ENCODE data around the gene PPFIA4.

The PPFIA4 gene

GRCh38 chr1:203091199-203091477 lies 64.8 kb downstream of the PPFIA4 start:
- no peak overlapping the region for H3K27ac ChIP-seq
- TF ChIP-seq, protein P1, sequence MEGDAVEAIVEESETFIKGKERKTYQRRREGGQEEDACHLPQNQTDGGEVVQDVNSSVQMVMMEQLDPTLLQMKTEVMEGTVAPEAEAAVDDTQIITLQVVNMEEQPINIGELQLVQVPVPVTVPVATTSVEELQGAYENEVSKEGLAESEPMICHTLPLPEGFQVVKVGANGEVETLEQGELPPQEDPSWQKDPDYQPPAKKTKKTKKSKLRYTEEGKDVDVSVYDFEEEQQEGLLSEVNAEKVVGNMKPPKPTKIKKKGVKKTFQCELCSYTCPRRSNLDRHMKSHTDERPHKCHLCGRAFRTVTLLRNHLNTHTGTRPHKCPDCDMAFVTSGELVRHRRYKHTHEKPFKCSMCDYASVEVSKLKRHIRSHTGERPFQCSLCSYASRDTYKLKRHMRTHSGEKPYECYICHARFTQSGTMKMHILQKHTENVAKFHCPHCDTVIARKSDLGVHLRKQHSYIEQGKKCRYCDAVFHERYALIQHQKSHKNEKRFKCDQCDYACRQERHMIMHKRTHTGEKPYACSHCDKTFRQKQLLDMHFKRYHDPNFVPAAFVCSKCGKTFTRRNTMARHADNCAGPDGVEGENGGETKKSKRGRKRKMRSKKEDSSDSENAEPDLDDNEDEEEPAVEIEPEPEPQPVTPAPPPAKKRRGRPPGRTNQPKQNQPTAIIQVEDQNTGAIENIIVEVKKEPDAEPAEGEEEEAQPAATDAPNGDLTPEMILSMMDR (conservative IDR thresholded peaks at IDR 0.05; ENCODE audit: low read depth, low read length): no peak
- H2AFZ ChIP-seq (ENCODE audit: low read depth): no peak overlapping the region
- H3K27me3 ChIP-seq (ENCODE audit: insufficient read depth, low read depth): no peaks in the 10 kb centered on the region; the same call in 1 of the 2 replicates
- H3K36me3 ChIP-seq (ENCODE audit: insufficient read depth): no peaks in the 10 kb centered on the region
- no peak overlapping the region for H3K4me2 ChIP-seq
- H4K20me1 ChIP-seq (ENCODE audit: insufficient read depth): no peaks in the 10 kb centered on the region
- no peaks in the 10 kb centered on the region for H3K4me1 ChIP-seq (ENCODE audit: low read depth, poor library complexity, severe bottlenecking)
- H3K79me2 ChIP-seq (ENCODE audit: insufficient read depth, low read depth): no peaks in the 10 kb centered on the region
- H3K4me3 ChIP-seq (IDR thresholded peaks at IDR 0.05; ENCODE audit: insufficient read depth, low read depth, low read length): no peak overlapping the region
- no peak overlapping the region for H3K9ac ChIP-seq

- H3K4me3 ChIP-seq (IDR thresholded peaks at IDR 0.05; ENCODE audit: insufficient read depth, low read depth, low read length): no peak overlapping the region
- H3K27ac ChIP-seq: no peak overlapping the region
- no peaks in the 10 kb centered on the region; the same call in 1 of the 2 replicates for H3K27me3 ChIP-seq (ENCODE audit: insufficient read depth, low read depth)
- no peak overlapping the region for H3K9ac ChIP-seq
- H3K36me3 ChIP-seq (ENCODE audit: insufficient read depth): no peaks in the 10 kb centered on the region
- no peaks in the 10 kb centered on the region for H3K4me1 ChIP-seq (ENCODE audit: low read depth, poor library complexity, severe bottlenecking)
- no peaks in the 10 kb centered on the region for H4K20me1 ChIP-seq (ENCODE audit: insufficient read depth)
- H3K79me2 ChIP-seq (ENCODE audit: insufficient read depth, low read depth): no peaks in the 10 kb centered on the region
- TF ChIP-seq, protein P1 (conservative IDR thresholded peaks at IDR 0.05; ENCODE audit: low read depth, low read length): no peak
- no peak overlapping the region for H2AFZ ChIP-seq (ENCODE audit: low read depth)
- H3K4me2 ChIP-seq: no peak overlapping the region
Observed at GRCh38 chr1:203091761-203092330, 65.6 kb downstream of the PPFIA4 start.

DNA sequence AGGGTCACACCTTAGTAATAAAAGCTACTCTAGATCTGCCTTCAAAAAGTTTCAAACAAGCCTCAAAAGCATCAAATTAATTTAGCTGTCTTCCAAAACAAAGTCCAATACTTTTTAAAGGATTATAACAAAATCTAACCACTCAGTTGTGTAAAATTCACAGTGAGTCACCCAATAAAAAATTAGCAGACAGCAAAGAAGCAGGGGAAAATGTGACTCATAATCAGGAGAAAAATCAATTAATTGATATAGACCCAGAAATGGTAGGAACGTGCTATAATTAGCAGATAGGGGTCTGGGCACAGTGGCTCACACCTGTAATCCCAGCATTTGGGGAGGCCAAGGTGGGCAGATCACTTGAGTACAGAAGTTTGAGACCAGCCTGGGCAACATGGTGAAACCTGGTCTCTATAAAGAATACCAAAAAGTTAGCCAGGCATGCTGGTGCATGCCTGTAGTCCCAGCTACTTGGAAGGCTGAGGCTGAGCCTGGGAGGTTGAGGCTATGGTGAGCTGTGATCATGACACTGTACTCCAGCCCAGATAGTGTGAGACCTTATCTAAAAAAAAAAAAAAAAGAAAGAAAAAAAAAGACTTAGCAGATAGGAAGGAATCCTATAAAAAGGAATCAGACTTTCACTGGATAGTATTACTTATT lies 67.6 kb downstream of the PPFIA4 start:
- H4K20me1 ChIP-seq (ENCODE audit: insufficient read depth): no peaks in the 10 kb centered on the region
- H2AFZ ChIP-seq (ENCODE audit: low read depth): no peak overlapping the region
- TF ChIP-seq, protein P1 (conservative IDR thresholded peaks at IDR 0.05; ENCODE audit: low read depth, low read length): no peak
- H3K27ac ChIP-seq: no peak overlapping the region
- no peaks in the 10 kb centered on the region for H3K36me3 ChIP-seq (ENCODE audit: insufficient read depth)
- H3K27me3 ChIP-seq (ENCODE audit: insufficient read depth, low read depth): no peaks in the 10 kb centered on the region; the same call in 1 of the 2 replicates
- no peak overlapping the region for H3K4me2 ChIP-seq
- no peak overlapping the region for H3K4me3 ChIP-seq (IDR thresholded peaks at IDR 0.05; ENCODE audit: insufficient read depth, low read depth, low read length)
- no peaks in the 10 kb centered on the region for H3K4me1 ChIP-seq (ENCODE audit: low read depth, poor library complexity, severe bottlenecking)
- no peak overlapping the region for H3K9ac ChIP-seq
- H3K79me2 ChIP-seq (ENCODE audit: insufficient read depth, low read depth): no peaks in the 10 kb centered on the region

DNA sequence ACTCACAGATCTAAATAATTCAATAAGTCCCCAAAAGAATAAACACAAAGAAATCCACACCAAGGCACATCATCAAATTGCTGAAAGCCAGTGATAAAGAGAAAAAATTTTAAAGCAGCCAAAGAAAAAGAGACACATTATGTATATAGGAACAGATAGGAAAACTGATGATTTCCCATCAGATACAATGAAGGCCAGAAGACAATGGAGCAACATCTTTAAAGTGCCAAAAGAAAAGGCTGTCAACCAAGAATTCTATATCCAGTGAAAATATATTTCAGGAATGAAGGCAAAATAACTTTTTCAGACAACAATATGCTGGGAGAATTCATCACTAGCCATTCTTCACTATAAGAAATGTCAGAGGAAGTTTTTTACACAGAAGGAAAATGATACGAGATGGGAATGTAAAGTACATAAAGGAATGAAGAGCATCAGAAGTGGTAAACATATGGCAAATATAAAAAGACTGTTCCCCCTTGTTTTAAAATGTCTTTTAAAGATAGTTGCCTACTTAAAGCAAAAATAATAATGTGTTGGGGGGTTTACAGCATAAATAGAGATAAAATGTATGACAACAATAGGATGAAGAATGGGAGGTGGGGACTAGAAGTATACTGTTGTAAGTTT lies 68.9 kb downstream of the PPFIA4 start:
- H3K4me3 ChIP-seq (IDR thresholded peaks at IDR 0.05; ENCODE audit: insufficient read depth, low read depth, low read length): no peak overlapping the region
- no peaks in the 10 kb centered on the region for H4K20me1 ChIP-seq (ENCODE audit: insufficient read depth)
- no peak overlapping the region for H2AFZ ChIP-seq (ENCODE audit: low read depth)
- H3K4me2 ChIP-seq: no peak overlapping the region
- no peaks in the 10 kb centered on the region; the same call in 1 of the 2 replicates for H3K27me3 ChIP-seq (ENCODE audit: insufficient read depth, low read depth)
- TF ChIP-seq, protein P1 (conservative IDR thresholded peaks at IDR 0.05; ENCODE audit: low read depth, low read length): no peak
- H3K36me3 ChIP-seq (ENCODE audit: insufficient read depth): no peaks in the 10 kb centered on the region
- H3K27ac ChIP-seq: no peak overlapping the region
- no peaks in the 10 kb centered on the region for H3K4me1 ChIP-seq (ENCODE audit: low read depth, poor library complexity, severe bottlenecking)
- H3K79me2 ChIP-seq (ENCODE audit: insufficient read depth, low read depth): no peaks in the 10 kb centered on the region
- H3K9ac ChIP-seq: no peak overlapping the region

All from KMS-11 (cell line).